Stimulated activated CD8-positive, alpha-beta memory T cell treated with anti-CD3 and anti-CD28 coated beads, Interleukin-2, amount 100 ng/mL, for 1 hour (primary cell): ENCODE data around the gene ACKR3.

ENCODE experiments used
- DNase-seq, 2 donors: peaks; one replicate each; pipeline ENCODE4 v3.0.0-alpha.2; 2020; ENCODE audit warnings: low read depth in 2 of 2

Gene ACKR3

DNA sequence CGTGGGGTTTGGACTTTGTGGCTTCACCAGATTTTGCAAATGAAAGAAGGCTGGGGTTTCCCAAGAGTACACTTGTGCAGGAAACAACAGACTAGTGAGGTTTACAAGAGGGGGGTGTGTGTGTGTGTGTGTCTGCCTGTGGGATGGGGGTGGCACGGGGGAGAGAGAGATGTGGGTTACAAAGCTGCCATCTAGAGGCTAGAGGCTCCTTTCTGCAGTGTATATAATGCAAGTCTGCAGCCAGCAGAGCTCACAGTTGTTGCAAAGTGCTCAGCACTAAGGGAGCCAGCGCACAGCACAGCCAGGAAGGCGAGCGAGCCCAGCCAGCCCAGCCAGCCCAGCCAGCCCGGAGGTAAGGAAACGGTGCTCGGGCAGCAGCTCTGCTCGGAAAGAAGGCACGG lies at the start of gene ACKR3:
ACKR3 (plus strand) TSS at position 253 of the 401 bp plus-strand sequence. CDS start 10,641 bp downstream, outside the sequence.
- DNase-seq = peak; percentile 45 to 47

- DNase-seq = no peak
Measured at GRCh38 chr2:236521556-236521955, 48.1 kb upstream of the ACKR3 start.

DNA sequence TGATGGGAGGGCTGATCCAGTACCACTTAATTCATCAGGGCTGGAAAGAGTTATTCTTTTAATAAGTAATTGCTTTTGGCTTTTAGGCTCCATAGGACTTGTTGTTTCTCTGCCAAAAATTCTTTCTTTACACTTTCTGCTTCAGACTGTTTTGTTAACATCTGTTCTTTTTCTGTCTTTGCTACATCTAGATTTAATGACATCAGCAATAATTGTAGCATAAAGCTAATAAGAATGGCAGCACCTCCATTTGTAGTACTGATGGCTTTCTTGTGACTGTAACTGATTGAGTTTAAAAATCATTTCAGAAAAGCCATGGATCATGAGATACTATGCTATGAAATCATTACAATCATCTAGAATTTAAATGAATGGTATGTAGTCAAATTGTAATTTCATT lies 46.4 kb upstream of the ACKR3 start:
- no peak for DNase-seq

DNA sequence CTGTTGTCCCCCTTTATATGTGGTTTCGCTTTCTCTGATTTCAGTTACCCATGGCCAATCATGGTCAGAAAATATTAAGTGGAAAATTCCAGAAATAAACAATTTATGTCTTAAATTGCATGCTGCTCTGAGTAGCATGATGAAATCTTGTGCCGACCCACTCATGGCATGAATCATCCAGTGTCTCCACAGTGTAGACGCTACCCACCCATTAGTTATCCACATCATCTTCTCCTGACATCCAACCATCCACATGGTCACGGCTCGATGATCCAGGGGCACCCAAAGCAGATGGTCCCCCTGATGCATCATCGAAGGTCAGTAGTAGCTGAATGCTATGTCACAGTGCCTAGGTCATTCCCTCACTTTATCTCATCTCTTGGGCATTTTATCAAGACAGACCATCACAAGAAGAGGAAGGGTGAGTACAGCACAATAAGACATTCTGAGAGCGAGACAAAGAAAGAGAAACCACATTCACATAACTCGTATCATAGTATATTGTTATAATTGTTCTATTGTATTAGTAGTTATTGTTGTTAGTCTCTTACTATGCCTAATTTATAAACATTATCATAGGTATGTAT lies 44.1 kb upstream of the ACKR3 start:
- no peak for DNase-seq

- no peak for DNase-seq
Measured at GRCh38 chr2:236526455-236527158, 43.0 kb upstream of the ACKR3 start.

DNA sequence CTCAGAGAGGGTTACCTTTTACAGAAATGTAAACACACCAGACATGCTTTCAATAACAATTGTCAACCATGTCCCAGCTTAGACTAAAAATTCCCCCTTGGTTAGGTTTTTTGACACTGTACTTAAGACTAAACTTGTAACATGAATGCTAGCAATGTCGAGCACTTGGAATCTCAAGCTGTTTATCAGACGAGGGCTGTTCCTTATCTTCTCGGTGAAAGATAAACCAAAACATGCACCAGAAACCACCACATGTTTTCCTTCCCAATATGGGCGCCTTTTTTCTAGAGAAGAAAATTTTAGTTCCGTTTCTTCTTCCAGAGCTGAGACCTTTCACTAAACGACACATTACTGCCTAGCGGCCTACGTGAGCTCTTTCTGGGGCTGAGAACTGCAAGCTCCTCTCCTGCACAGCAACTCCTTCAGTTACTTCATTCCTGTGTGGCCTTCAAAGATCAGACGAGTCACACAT lies 42.4 kb upstream of the ACKR3 start:
- no peak for DNase-seq

DNA sequence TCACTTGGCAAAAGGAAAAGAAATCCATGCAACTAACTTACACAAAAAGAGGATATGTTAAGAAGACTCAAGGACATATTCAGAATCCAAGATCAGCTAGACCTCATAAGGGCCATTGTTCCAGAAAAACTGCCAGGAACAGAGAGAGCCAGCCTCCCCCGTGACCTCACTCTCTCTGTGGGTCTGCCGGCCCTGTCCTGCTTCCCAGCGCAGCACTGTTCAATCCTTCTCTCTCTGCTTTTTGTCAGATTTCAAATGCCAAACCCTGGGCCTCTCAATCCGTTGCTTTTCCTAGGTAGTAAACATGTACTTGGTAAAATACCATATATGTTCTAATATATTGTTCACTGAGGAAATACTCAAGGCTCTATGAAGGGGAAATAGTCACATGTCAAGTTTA lies 40.0 kb upstream of the ACKR3 start:
- DNase-seq = no peak

DNA sequence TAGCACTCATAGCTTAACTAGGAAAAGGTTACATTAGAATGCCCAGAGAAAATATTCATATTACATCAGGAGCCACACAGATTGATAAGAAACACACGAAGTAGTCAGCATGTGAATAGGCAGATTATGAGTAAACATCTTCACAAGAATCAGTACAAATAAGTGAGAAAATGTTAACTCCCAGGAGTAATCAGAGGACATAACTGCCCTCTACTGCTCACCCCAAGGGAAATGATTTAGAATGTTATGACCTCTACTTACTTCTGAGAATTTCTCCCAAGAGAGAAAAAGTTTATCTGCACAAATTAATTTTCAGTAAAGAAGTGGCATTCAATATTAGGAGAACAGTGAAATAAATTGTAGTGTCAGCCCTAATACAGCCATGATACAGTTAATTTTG lies 39.1 kb upstream of the ACKR3 start:
- no peak for DNase-seq

DNA sequence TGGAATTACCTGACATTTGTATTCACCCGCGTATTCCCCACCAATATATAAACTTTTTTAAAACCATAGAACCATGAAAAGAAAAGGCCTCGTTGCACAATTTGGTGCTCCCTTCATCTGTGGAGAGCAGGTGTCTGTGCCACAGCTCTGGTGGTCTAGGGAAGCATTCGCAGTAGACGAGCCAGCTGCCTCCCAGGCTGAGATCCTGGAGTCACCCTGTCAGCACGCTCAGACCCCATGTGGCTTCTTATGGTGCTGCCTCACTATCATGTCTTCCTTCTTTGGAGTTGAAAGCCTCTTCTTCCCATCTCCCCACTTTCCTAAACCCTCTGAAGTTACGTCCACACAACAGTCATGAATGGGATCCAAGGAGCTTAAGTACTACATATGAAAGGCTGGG lies 38.4 kb upstream of the ACKR3 start:
- DNase-seq = no peak

DNA sequence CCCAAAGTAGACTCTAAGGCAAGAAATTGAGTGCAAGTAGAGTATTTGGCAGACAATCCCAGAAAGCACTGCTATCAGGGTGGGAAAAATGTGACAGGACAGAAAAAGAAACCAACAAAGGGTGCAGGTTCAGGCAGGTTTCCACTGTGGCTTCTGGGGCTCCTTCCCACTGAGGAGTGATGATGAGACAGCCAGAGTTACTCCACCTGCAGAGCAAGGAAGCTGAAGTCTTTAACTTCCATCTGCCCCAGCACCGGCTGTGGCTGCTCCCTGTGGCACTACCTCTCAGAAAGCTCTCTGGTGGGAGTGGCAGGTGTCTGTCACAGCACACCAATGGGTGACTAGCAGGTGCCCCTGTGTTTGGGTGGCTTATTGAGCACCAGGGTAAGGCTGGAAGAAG lies 37.6 kb upstream of the ACKR3 start:
- no peak for DNase-seq

DNA sequence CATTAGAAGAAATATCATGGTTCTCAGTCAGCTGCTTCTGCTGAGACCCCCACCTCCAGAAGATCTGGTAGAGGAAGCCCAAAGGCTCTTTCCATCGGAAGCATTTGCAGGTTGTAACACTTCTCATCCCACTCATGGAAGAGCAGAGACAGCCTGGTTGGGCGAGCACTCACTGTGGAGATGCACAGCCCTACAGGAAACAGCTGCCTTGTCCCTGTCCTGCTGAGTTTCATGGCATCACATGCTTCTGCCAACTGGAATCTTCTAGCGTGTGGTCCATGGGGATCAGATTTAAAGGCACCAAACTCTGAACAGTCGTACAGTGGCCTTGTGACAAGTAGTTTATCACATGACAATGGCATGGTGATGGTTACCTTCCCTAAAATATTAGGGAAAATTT lies 36.3 kb upstream of the ACKR3 start:
- no peak for DNase-seq

DNA sequence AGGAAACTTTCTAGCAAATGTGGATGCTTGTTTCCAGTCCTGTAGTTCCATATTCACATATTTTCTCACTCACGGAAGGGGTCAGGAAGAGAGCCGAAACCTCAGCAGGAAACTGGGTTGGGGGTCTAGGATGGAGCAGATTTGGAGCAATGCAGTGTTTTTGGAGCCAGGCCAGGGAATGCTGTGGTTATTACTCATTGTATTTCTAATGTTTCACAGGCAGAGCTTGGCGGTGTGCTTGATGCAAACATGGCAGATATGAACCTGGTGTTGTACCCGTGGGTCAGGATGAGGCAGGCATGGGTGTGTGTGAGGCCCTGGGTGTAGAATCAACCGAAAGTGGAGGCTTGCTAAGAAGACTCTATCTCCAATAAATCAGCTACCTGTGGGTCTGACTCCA lies 34.6 kb upstream of the ACKR3 start:
- no peak for DNase-seq

DNA sequence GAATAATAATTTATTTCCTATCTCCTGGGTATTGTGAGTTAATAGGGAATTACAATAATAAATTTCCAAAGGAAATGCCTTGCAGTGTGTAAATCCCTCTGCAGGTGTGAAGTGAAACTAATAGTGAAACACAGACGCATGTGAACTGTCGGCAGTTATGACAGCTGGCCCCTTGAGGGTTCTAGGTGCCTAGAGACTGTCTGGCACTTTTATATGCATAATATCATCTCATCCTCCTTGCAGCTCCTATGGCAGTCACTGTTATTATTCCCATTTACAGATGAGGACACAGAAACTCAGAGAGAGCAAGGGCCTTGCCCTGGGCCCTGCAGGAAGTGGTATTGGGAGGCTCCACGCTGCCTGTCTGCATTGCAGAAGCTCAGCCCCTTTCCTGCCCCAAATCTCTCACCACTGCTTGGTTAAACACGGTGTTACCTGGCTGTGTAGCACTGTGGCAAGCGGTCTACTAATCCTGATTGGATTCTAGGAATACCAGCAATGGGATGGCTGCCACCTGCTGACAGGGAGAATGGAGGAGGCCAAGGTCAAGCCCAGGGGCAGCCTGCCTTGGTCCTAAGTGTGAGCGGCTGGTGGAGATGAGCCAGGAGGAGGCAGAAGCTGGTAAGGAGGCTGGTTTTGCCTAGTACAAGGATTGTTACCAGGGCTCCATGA lies 32.8 kb upstream of the ACKR3 start:
- peak in 1 of 2 donors; percentile 20 for DNase-seq

GRCh38 chr2:236538242-236538641 lies 31.4 kb upstream of the ACKR3 start:
- DNase-seq = no peak

- no peak for DNase-seq
Measured at GRCh38 chr2:236541008-236541562, 28.5 kb upstream of the ACKR3 start.

DNA sequence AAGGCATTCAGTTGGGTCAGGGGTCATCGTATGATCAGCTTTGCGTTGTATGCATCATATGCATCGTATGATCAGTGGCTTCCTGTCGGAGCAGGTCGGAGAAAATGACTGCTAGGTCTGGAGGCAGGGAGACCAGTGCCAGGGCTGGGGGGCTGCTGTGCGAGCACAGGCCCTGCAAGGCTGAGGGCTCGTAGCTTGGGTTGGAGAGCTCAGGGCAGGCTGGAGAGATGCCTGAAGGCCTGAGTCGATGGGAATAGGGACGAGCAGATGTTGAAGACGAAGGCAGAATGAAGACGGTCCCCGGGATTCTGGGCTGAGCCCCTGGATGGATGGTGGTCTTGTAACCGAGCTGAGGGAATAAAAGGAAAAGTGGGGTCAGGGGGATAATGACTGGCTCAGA lies 25.3 kb upstream of the ACKR3 start:
- no peak for DNase-seq

DNA sequence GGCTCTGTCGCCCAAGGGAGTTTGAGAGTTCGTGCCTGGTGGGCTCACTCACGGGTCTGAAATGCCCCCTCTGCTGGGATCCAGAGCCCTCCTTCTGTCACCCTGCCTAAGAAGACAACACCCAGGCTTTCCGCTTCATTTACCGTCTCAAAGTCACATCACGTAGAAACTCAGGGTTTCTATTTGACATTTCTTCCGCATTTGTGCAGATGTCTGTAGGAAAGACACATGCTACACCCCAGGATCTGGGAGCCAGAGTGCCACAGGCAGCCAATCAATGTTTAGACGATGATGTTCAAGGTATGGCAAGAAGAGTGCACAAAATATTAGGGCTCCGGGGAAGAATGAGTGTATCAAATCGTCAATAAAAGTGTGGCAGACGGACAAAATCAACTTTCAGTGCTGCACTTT lies 24.4 kb upstream of the ACKR3 start:
- DNase-seq = no peak

DNA sequence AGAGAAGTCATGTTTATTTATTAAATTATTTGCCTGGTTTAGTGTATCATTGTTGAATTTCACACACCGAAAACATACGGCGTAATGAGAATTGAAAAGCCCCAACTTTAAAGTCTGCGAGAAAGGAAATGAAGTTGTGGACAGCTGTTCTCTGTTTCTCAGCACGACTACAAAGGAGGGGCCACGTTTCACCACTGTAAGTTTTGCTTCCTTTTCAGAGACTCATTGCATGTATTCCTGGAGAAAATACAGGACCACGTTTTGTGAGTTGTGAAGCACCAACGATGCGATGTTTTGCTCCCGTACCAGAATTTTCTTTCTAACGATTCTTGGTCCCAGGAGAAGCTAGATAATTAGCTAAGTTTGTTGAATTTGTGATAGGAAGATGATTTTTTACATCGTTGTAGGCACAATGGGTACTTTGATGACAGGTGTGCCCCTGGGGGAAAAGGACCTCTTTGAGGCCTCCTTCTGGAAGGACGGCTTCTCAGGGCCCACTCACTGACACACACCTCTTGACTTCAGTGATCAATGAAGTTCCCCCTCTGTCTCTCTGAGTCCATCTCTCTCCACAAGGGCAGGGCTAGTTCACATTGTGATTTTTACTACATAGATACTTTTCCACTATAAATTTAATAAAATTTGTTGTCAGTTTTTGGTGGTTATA lies 23.7 kb upstream of the ACKR3 start:
- no peak for DNase-seq

GRCh38 chr2:236546561-236547002 lies 23.0 kb upstream of the ACKR3 start:
- DNase-seq = no peak

GRCh38 chr2:236547725-236548124 lies 21.9 kb upstream of the ACKR3 start:
- no peak for DNase-seq

DNA sequence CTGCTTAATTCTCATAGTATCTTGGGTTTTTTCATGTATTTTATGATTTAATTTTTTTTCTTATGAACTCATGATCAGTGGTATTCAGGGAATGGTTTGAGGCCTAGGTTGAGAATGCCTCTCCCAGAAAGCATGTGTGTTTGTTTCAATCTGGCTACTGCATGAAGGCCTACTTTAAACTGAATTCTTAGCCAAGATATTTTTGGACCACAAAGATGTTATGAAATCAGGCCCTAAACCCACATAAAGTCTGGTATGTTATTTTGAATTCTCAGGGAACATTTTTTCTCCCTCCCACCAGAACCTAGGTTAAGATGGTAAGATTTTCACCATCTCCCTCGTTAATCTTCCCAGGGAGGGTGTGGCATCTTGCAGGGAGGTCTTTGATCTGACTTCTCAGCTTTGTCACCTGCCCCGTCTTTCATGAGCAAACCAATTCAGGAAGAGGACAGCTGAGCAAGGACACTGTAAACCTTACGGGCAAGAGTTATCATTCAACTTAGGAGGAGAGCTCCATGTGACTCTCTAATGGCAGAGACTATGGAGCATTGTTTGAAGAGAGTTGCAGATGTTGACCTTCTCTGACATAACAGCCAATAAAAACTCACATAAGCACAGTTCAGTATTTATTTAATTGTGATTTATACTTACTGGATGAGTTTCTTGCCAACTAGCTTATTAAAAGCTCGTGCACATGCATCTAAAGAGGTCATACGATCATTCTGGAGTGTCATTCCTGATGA lies 21.3 kb upstream of the ACKR3 start:
- DNase-seq = no peak
